WI38 (cell line): ENCODE measurements around the gene CAMK1.

Experiments used
- H3K4me3 ChIP-seq: 2 replicates; pipeline ENCODE4 v1.5.1; 2011; ENCODE audit warnings: low read depth, mild to moderate bottlenecking, control low read depth, low read length
- TF ChIP-seq, protein P1 (sequence below): IDR thresholded peaks from 2 replicates; pipeline ENCODE4 v1.5.1; 2012; ENCODE audit warnings: low read depth, mild to moderate bottlenecking, control low read depth, low read length

CAMK1 gene

DNA sequence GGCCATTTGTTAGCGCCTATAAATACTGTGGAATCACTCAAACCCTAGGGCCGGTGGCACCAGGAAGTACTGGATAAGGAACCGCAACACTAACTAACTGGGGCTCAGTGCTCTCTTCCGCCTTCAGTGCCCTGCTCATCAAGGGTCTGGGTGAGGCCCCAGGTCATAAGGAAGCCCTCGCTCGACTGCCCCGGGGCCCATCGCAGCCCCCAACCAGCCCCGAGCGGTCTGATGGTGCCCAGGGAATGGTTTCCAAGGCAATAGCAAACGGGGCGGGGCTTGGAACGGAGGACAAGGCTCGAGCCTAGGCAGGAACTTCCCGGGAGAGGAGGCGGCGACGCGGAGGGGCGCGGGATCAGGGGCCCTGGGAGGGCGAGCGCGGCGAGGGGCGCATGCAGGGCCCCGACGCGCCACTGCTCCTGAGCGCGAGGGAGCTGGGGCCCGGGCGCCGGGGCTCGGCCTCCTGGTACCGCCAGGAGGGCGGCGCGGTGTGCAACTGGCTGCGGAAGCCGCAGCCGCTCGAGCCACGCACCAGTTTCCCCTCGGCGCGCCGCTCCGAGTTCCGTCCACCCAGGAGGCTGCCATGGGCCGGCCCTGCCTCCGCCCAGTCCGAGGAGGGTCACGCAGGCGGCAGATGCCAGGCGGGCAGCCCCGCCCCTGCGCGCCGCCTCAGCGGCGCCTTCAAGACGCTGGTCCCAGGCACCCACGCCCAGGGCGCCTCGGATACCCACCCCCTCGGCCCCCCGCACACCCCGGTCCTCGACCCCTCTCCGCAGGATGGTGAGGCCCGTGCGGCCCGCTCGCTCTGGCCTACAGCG is 40.1 kb upstream of the CAMK1 start, which contains the start of gene TTLL3:
Gene TTLL3 (plus strand): TSS at position 648 of the 818 bp plus-strand sequence. CDS start 400 bp downstream, outside the sequence.
- TF ChIP-seq, protein P1, sequence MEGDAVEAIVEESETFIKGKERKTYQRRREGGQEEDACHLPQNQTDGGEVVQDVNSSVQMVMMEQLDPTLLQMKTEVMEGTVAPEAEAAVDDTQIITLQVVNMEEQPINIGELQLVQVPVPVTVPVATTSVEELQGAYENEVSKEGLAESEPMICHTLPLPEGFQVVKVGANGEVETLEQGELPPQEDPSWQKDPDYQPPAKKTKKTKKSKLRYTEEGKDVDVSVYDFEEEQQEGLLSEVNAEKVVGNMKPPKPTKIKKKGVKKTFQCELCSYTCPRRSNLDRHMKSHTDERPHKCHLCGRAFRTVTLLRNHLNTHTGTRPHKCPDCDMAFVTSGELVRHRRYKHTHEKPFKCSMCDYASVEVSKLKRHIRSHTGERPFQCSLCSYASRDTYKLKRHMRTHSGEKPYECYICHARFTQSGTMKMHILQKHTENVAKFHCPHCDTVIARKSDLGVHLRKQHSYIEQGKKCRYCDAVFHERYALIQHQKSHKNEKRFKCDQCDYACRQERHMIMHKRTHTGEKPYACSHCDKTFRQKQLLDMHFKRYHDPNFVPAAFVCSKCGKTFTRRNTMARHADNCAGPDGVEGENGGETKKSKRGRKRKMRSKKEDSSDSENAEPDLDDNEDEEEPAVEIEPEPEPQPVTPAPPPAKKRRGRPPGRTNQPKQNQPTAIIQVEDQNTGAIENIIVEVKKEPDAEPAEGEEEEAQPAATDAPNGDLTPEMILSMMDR = 0 out of 2 replicates have a peak, but pooled peaks have one; percentile 2
- peak within 1 kb of the TSS; percentile 56 for H3K4me3 ChIP-seq

DNA sequence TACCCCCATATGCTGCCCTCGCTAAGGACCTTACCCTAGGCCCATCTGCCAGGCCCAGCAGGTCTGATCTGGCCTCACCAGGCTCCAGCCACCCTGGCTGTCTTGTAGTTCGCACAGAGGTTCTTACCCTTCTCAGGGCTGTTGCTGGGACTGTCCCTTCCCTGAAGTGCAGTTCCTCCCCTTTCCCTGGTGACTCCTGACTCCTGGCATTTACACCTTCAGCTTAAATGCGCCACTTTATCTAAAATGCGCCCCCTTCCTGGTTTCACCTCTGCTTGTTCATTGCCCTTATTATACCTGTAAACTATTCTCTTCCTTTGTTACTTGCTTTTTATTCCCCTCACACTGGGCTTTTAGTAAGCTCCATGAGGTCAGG is 39.5 kb upstream of the CAMK1 start:
- H3K4me3 ChIP-seq = peak overlapping the region; percentile 56
- TF ChIP-seq, protein P1 = no peak

DNA sequence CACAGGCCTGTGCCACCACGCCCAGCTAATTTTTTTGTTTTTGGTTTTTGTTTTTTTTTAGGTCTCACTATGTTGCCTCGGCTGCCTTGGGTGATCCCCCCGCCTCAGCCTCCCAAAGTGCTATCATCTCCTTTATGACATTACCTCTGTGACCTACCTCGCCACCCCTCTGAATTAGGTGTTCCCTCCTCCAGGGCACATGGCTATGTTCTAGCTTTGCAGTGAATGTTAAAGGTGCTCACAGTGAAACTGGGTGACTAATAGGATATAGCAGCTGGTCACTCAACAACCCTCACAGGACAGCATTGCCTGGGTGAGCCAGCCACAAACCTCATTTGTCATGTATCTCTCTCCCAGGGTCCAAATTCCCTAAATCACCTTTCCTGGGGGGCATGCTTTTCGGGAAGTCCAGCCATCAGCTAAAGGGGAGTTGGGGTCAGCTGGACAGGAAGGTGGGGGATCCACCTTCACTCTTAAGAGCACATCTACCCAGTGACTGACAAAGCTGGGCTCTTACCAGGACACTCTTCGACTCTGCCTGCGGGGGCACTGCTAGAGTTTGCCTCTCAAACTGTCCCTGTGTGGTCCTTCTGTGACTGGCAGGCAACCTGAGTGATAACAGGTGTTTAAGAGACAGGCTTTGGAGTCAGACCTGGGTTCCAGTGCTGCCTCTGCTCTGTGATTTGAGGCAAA is 38.7 kb upstream of the CAMK1 start:
- TF ChIP-seq, protein P1 = no peak
- no peak overlapping the region for H3K4me3 ChIP-seq

DNA sequence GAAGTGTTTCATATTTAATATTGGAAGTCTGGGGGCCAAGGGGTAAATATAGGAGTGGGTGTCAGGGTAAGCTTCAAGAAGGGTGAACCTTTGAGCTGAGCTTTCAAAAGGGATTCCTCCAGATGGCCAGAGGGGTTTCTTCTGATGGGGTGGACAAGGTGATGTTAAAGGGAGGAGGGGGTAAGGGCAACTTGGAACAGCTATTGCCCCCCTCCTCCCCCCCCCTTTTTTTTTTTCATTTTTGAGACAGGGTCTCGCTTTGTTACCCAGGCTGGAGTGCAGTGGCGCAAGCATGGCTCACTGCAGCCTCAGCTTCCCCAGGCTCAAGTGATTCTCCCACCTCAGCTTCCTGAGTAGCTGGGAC is 38.2 kb upstream of the CAMK1 start:
- no peak overlapping the region for H3K4me3 ChIP-seq
- TF ChIP-seq, protein P1 = no peak

DNA sequence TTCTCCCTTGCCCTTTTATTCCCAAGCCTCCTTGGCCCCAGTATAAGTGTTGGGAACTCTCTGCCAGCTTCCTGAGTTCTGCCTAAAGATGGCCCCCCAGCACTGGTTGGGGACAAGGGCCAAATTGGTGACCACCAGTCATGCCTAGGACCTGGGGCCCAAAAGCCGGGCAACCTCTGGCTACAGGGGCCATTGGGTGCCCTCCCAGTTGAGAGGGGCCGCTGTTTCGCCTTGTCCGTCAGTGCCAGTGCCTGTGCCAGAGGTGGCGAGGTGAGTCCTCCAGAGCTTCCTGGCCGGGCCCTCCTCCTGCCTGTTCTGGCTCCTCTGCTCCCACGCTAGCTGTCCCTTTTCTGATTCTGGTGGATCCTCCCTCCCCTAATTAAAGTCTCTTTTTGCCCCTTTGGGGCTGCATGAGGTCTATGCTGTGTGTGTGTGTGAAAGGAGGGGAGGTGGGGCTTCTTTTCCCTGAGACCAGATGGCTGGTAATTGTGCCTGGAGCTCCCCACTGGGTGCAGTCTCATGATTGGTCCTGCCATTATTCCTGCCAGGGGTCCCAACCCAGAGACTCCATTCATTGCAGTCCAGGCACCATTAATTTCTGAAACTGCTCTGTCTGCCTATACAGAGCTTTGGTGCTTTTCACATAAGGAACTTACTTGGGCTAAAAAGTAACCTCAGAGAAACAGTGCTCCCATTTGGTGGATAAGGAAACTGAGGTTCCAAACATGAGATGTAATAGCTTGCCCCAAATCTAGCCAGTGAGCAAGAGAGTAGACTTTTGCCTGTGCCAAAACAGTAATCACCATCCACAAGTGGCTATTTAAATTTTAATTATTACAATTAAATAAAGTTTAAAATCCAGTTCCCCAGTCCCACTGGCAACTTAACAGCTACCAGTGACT is 37.2 kb upstream of the CAMK1 start:
- no peak overlapping the region for H3K4me3 ChIP-seq
- TF ChIP-seq, protein P1 = no peak

DNA sequence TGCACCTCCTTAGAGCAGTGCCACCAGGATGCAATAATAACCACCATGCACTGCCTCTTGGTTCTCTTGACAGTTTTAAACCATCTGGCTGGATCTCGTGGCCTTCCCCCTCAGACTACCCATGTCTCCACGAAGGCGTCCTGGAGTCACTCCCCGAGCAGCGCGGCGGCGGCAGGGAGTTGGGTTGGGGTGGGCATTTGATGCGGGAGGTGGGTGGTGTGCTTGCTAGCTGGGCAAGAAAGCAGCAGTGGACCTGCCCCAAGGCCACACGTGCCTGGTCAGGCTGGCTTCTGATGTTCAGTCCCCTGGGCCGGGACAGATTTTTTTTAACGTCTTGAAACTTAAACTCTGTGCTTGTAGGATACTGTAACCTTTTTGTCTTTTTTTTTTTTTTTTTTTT is 36.4 kb upstream of the CAMK1 start:
- TF ChIP-seq, protein P1 = no peak
- no peak overlapping the region for H3K4me3 ChIP-seq
